DLD1 (cell line): ENCODE data around the gene FTL.

Source experiments
- in situ Hi-C: cut with HindIII; loops from 2 replicates; pipeline ENCODE4 v1.10.0; 2017; ENCODE audit warnings: low sequenced_read_pairs

Gene FTL

GRCh38 chr19:48945415-48945814 lies 19.7 kb upstream of the FTL start:
- in situ Hi-C loops = no loop called here

GRCh38 chr19:48945817-48946216 lies 19.3 kb upstream of the FTL start:
- in situ Hi-C loops = no loop called here

GRCh38 chr19:48946463-48947257 lies 18.4 kb upstream of the FTL start:
- in situ Hi-C loops = no loop called here

- in situ Hi-C loops = no loop called here
Observed at GRCh38 chr19:48947258-48947542, 17.9 kb upstream of the FTL start.

GRCh38 chr19:48950159-48950558 lies 14.9 kb upstream of the FTL start:
- in situ Hi-C loops = no loop called here

- in situ Hi-C loops = no loop called here
Observed at GRCh38 chr19:48950830-48951519, 14.1 kb upstream of the FTL start.

GRCh38 chr19:48953141-48953540 lies 12.0 kb upstream of the FTL start:
- in situ Hi-C loops = no loop called here

- in situ Hi-C loops = no loop called here
Observed at GRCh38 chr19:48953990-48954594, 11.0 kb upstream of the FTL start.

GRCh38 chr19:48954595-48955307 lies 10.4 kb upstream of the FTL start, which contains the start of gene BAX:
Gene BAX (plus strand): TSS chr19:48954875. CDS start chr19:48954929, 54 bp downstream.
- in situ Hi-C loops = no loop called here

- in situ Hi-C loops = no loop called here
Observed at GRCh38 chr19:48955308-48955958, 9.7 kb upstream of the FTL start.

- in situ Hi-C loops = no loop called here
Observed at GRCh38 chr19:48958006-48958405, 7.1 kb upstream of the FTL start.

- in situ Hi-C loops = loop anchor here (10.0 kb wide), 1 partner anchor 165 kb away; no protein-coding TSS in a partner anchor
Observed at GRCh38 chr19:48959341-48960239, 5.5 kb upstream of the FTL start.

GRCh38 chr19:48961051-48961649 lies 4.0 kb upstream of the FTL start:
- in situ Hi-C loops = loop anchor here (10.0 kb wide), 1 partner anchor 166 kb away; no protein-coding TSS in a partner anchor

GRCh38 chr19:48961673-48962028 lies 3.5 kb upstream of the FTL start:
- in situ Hi-C loops = loop anchor here (10.0 kb wide), 1 partner anchor 167 kb away; no protein-coding TSS in a partner anchor

GRCh38 chr19:48962029-48962848 lies 2.9 kb upstream of the FTL start:
- in situ Hi-C loops = loop anchor here (10.0 kb wide), 1 partner anchor 167 kb away; no protein-coding TSS in a partner anchor

- in situ Hi-C loops = loop anchor here (10.0 kb wide), 1 partner anchor 168 kb away; no protein-coding TSS in a partner anchor
Observed at GRCh38 chr19:48962849-48963165, 2.3 kb upstream of the FTL start.

- in situ Hi-C loops = loop anchor here (10.0 kb wide), 1 partner anchor 169 kb away; no protein-coding TSS in a partner anchor
Observed at GRCh38 chr19:48963371-48964204, 1.5 kb upstream of the FTL start.
